NCI-H446 (cell line): ENCODE results near the gene AGMO.
"Not testable (repeated sequence)": the region's sequence is repeated elsewhere in the genome, so short reads cannot be mapped to it uniquely, and the experiment has no call there.

Source experiments
- DNase-seq, 2 experiments: peaks; one replicate each; lab custom pipeline; 2025; lab: John Stamatoyannopoulos, UW

AGMO gene

DNA sequence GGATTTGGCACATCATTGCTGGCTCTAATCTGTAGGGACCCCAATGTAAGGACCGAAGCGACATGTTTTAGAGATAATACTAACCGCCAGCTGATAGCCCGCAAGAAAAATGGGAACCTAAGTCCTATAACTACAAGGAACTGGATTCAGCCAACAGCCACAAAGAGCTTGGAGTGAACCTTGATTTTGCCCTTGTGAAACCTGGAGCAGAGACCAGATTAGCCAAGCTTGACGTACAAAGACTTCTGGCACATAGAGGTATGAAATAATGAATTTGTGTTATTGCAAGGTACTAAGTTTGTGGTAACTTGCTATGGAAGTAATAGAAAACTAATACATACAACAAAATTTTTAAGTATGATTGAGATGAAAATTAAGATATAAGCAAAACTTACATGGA, 246.9 kb downstream of the AGMO start:
- DNase-seq: no peak

GRCh38 chr7:15313361-15313760, 248.5 kb downstream of the AGMO start:
- DNase-seq: no peak

DNA sequence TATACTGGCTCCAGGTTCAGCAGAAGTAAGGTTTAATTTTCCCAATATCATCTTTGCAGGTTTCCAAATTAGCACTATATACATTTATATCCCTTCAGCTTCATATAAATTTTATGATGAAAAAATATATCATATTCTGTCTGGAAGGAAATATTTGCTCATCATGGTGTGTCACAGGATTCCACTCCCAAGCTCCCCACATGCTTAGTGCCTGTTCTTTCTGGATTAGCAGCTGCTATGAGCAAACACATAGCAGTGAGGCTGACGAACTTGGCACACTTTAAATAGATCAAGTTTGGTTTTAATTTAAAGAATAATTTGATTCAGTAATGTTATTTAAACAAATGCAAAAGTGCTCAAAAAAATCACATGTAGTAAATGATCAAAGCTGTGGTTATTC, 251.9 kb downstream of the AGMO start:
- DNase-seq: peak; percentile 12 to 40

DNA sequence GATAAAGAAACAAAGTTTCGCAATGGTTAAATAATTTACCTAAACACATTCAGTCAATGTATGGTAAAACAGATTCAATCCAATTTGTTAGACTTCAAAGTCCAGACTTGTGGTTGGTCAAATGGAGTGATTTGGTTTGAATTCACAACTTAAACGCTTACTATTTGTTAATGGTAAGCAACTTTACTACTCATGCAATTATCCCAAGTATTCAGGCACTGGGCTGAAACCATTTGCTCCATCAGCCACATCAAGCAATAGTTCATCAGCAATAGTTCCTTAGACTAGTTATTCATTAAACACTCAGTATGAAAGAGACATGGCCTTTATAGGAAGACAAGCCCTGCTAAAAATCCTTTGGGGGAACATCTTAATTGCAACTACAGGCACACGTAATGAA, 253.0 kb downstream of the AGMO start:
- DNase-seq: no peak

DNA sequence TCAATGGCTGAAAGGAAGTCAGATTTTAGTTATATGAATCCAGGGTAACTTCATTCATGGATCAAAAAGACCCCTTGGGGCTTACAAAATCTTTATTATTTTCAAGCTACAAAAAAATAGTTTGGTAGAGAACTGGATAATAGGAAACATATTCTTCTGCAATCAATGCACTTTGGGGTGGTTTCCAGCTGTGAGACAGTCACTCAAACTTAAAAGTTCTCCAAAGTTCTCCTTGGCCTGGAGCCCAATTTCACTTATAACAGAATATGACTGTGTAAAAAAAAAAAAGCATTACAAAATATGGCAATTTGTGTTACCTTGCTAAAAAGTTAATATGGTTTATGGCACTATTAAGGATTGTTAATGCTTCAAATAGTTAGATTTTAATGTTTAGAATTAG, 255.5 kb downstream of the AGMO start:
- no peak for DNase-seq

- DNase-seq: peak; percentile 58 to 66
These were observed 256.7 kb downstream of the AGMO start for GRCh38 chr7:15305002-15305600.

DNA sequence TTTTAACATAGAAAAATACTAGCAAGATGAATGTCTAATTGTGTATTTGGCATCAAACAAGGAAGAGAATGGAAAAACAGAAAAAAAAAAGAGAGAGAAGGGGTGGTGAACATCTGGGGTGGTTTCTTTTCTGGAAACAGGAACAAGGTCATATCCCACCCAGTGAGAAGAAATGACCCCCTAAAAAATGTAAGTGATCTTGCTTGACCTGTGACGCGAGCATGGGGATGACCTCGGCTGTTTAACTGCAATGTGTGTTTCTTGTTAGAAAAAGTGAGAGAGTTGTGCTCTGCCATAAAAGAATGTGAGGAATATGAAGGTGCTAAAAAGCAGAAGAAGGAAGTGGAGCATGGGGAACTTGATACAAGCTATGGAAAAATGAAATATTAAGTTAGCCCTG, 258.5 kb downstream of the AGMO start:
- no peak for DNase-seq

GRCh38 chr7:15300986-15301385, 260.8 kb downstream of the AGMO start:
- not testable (repeated sequence) for DNase-seq

DNA sequence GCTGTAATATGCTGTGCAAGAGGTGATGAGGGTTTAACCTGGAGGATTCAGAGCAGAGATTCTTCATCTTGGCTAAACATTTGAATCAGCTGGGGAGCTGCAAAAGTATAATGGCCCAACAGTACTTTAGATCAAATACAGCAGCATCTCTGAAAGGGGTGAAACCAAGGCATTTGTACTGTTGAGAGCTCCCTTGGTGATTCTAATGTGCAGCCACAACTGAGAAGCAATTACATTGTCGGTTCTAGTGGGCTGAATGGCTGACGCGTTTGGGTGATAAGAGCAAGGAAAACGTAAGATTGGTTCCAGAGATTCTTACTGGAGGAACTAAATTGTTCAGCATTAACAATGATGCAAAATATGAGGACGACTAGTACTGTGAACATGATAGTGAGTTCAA, 269.7 kb downstream of the AGMO start:
- DNase-seq: no peak

- no peak for DNase-seq
These were observed 270.1 kb downstream of the AGMO start for GRCh38 chr7:15291699-15292098.

- peak in 1 of 2 experiments; percentile 14 for DNase-seq
These were observed 273.1 kb downstream of the AGMO start for GRCh38 chr7:15288741-15289140.

GRCh38 chr7:15284396-15284795, 277.4 kb downstream of the AGMO start:
- no peak for DNase-seq

- no peak for DNase-seq
These were observed 281.6 kb downstream of the AGMO start for GRCh38 chr7:15280078-15280733.

GRCh38 chr7:15279640-15280039, 282.2 kb downstream of the AGMO start:
- DNase-seq: no peak

DNA sequence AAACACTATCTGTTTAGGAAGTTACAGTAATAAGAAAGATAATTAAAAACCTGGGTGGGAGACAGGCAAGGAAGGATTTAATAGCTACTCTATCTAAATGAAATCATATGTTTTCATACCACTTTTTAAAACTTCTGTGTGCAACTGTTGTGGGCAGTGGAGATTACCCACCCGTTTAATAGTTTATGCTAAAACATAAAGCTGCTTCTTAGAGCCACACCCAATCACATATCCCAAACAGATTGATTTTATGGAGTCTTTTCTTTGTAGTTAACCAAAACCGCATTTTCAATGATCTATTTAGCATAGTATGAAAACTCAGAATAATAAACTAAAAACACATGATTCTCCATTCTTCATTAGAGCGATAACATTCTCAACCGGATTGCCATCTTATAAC, 304.1 kb downstream of the AGMO start:
- DNase-seq: no peak

DNA sequence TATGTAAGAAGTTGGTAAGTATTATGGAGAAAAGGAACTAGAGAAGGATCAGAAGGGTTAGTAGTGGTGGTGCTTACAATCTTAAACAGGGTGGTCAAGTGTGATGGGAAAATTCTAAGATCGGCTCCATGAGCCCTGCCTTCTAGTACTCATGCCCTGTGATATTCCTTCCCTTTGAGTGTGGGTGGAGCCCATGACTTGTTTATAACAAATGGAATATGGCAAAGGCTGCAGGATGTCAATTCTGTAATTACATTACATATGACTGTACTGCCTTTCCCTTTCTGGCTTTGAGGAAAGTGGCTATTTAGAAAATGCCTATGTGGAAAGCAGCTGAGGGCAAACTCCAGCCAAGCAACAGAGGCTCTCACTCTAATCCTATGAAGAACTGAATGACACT, 309.6 kb downstream of the AGMO start:
- DNase-seq: no peak

DNA sequence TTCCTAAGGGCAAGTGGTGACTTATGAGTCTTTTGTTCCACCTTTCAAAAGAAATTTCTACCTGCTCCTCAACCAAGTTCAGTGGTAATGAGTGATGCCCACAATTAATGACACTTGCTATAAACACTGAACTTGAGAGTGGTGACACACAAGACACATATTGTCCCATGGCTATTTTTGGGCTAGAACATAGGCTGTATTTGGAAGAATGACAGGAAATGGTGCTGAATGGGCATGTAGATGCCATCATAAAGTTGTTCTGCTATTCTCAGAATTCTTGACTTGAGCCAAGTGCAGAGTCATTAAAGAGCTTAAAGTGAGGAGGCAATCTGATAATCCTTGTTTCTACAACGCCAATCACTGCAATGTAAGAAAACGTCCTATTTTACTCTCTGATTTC, 313.3 kb downstream of the AGMO start:
- no peak for DNase-seq

DNA sequence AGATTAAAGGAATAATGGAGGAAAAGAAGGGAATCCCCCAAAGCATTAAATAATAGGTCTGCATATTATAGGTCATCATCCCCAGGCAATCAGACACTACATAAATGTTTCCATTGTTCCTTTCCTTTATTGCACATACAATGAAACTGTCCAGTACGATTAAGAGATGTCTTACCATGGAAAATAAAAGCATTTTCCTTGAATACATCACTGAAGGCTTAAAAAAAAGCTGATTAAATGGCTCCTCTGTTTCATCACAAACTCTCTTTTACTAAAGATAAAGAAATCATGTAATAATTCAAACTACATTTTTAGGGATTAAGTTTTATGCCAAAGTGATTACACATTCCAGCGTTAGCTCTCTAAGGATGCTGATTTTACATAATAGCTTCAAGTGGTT, 316.0 kb downstream of the AGMO start:
- no peak for DNase-seq

DNA sequence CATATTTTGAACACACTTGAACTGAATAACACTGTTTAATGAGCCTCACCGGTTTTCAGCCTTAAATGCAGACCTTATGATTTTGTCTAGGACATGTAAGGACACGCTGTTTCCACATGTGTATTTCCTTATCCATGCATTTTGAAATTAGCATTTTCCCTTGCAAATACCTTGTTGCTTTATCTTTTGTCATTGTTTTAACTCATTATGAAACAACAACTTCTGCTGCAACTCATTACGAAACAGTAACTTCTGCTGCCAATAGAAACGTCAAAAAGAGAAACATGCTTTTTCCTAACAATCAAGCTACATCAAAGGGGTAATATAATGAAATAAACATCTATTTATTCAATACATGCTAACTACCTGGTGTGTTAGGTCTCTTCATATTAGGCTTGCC, 322.0 kb downstream of the AGMO start:
- no peak for DNase-seq

- DNase-seq: no peak
These were observed 324.9 kb downstream of the AGMO start for GRCh38 chr7:15236952-15237351.

DNA sequence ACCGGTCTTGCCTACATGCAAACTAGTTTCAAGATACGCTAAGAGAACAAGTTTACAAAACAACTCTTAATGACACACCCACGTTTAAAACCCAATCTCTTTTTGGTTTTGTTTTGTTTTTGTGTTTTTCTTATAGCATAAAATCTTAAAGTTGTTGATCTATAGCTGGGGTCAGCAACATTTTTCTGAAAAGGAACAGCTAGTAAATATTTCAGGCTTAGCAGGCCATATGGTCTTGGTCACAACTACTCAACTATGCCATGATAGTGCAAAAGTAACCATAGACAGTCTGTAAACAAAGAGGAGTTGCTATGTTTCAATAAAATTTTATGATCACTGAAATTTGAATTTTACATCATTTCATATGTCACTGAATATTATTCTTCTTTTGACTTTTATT, 327.4 kb downstream of the AGMO start:
- DNase-seq: no peak

- peak; percentile 43 to 60 for DNase-seq
These were observed 333.0 kb downstream of the AGMO start for GRCh38 chr7:15228831-15229230.

DNA sequence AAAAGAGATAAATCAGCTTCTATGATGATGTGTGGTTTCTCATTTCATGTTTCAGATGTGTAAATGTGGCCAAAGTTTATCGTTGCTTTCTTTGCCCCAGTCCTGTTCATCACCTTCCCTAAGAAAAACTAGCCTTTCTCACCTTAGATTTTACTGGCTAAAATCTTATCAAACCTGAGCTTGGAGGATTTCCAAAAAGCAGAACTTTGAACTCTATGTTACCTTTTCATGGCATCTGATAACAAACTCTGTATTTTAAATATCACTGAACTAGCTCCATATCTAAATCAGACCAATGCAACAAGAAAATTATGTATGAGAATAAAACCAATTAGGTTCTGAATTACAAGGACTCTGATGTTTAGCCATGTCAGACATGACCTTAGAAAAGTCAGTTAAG, 335.8 kb downstream of the AGMO start:
- DNase-seq: no peak

GRCh38 chr7:15219758-15220157, 342.1 kb downstream of the AGMO start:
- DNase-seq: no peak
